ENCODE data around the gene ZNF638. TPM values are rescaled to one million over a fixed set of nuclear protein-coding genes. Genes with fewer than 3 reads are reported as not detected.

Gene ZNF638
- total and polyA plus RNA-seq, 4 donors = 24.8 to 151 (median 56.1) TPM

DNA sequence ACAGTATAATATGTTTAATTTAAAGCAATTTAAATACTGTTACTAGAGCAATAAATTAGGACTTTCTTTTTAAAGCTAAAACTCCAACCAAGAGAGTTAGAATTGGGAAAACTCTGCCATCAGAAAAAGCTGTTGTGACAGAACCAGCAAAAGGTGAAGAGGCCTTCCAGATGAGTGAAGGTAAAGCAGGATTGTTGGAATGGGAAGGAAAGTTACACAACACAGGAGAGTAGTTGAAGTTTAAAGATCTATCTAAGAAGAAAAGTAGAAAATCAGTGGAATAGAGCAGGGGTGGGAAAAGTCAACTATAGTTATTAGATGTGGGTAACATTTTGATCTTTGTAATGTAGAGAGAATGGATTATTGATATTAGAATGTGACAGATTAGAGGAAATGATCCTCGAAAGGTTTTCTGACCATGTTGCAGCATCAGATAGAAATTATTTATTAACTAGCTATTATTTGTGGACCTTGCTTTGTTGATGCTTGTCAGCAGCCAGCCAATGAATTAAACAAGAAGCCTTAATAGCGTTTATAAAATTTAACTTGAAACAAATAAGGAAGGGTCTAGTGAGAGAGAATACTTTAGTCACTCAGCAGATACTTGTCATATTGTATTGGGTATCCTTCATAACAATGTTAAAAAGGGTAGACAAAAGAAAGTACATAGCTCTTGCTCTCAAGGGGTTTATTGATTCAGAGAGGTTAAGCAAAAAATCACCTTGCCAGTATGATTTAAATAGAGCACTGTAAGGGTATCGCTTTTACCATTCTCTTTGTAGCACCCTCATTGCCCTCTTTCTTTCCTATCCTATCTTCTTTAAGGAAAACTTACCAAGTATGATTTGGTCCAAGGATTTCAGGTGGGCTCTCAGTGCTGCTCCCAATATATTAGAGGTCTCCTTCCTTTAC is 97.1 kb downstream of the ZNF638 start:
- Histone ChIP-seq H3K9ac (ENCODE audit: low read depth in 1 of 2, low read length in 2 of 2) (no peak overlapping the region), H3K4me1 (ENCODE audit: control insufficient read depth in 4 of 4, insufficient read depth in 4 of 4, low read length in 3 of 4) (peaks cover 3 to 28% (median 20%) of the 10 kb centered on the region in 4 donors), H3K4me3 (ENCODE audit: low read depth in 1 of 3, low read length in 3 of 3) (no peak overlapping the region), H3K27ac (ENCODE audit: low read depth in 1 of 2, low read length in 2 of 2) (peak overlapping the region; percentile 58 to 69), H3K9me3 (ENCODE audit: control insufficient read depth in 4 of 4, low read length in 3 of 4) (no peaks in the 10 kb centered on the region), H3K36me3 (ENCODE audit: control insufficient read depth in 4 of 4, insufficient read depth in 3 of 4, low read depth in 1 of 4, low read length in 3 of 4) (peaks cover 5 to 47% (median 29%) of the 10 kb centered on the region in 4 donors), H3K27me3 (ENCODE audit: control insufficient read depth in 4 of 4, insufficient read depth in 4 of 4, low read length in 3 of 4) (no peaks in the 10 kb centered on the region)
- 42% methylated on average over 3 of the region's 3 CpGs for WGBS
- DNase-seq (ENCODE audit: low spot score) = no peak
- TF ChIP-seq JUND (IDR thresholded peaks at IDR 0.05) (peak in 1 of 2 donors; percentile 27), YY1 (IDR thresholded peaks at IDR 0.05) (peak; percentile 39), RXRA (IDR thresholded peaks at IDR 0.05) (peak; percentile 27 to 57), GABPA (IDR thresholded peaks at IDR 0.05 in 1 of 2, conservative IDR thresholded peaks at IDR 0.05 in 1 of 2) (no peak), HNF4G (IDR thresholded peaks at IDR 0.05) (no peak), NR2F2 (IDR thresholded peaks at IDR 0.05) (peak; percentile 40), HNF4A (conservative IDR thresholded peaks at IDR 0.05) (peak; percentile 72 to 81), FOXA1 (IDR thresholded peaks at IDR 0.05) (no peak), FOXA2 (IDR thresholded peaks at IDR 0.05) (no peak), SP1 (IDR thresholded peaks at IDR 0.05) (peak; percentile 85), TAF1 (conservative IDR thresholded peaks at IDR 0.05) (peak; percentile 34), EGR1 (IDR thresholded peaks at IDR 0.05; ENCODE audit: low read depth in 2 of 2) (no peak), RAD21 (IDR thresholded peaks at IDR 0.05) (peak in 1 of 2 donors; percentile 29)
- TF ChIP-seq, protein P1, sequence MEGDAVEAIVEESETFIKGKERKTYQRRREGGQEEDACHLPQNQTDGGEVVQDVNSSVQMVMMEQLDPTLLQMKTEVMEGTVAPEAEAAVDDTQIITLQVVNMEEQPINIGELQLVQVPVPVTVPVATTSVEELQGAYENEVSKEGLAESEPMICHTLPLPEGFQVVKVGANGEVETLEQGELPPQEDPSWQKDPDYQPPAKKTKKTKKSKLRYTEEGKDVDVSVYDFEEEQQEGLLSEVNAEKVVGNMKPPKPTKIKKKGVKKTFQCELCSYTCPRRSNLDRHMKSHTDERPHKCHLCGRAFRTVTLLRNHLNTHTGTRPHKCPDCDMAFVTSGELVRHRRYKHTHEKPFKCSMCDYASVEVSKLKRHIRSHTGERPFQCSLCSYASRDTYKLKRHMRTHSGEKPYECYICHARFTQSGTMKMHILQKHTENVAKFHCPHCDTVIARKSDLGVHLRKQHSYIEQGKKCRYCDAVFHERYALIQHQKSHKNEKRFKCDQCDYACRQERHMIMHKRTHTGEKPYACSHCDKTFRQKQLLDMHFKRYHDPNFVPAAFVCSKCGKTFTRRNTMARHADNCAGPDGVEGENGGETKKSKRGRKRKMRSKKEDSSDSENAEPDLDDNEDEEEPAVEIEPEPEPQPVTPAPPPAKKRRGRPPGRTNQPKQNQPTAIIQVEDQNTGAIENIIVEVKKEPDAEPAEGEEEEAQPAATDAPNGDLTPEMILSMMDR (IDR thresholded peaks at IDR 0.05; ENCODE audit: low read depth, low read length, missing input control) = no peak
- TF ChIP-seq, protein P2, sequence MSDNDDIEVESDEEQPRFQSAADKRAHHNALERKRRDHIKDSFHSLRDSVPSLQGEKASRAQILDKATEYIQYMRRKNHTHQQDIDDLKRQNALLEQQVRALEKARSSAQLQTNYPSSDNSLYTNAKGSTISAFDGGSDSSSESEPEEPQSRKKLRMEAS (IDR thresholded peaks at IDR 0.05) = no peak
- TF ChIP-seq, protein P3, sequence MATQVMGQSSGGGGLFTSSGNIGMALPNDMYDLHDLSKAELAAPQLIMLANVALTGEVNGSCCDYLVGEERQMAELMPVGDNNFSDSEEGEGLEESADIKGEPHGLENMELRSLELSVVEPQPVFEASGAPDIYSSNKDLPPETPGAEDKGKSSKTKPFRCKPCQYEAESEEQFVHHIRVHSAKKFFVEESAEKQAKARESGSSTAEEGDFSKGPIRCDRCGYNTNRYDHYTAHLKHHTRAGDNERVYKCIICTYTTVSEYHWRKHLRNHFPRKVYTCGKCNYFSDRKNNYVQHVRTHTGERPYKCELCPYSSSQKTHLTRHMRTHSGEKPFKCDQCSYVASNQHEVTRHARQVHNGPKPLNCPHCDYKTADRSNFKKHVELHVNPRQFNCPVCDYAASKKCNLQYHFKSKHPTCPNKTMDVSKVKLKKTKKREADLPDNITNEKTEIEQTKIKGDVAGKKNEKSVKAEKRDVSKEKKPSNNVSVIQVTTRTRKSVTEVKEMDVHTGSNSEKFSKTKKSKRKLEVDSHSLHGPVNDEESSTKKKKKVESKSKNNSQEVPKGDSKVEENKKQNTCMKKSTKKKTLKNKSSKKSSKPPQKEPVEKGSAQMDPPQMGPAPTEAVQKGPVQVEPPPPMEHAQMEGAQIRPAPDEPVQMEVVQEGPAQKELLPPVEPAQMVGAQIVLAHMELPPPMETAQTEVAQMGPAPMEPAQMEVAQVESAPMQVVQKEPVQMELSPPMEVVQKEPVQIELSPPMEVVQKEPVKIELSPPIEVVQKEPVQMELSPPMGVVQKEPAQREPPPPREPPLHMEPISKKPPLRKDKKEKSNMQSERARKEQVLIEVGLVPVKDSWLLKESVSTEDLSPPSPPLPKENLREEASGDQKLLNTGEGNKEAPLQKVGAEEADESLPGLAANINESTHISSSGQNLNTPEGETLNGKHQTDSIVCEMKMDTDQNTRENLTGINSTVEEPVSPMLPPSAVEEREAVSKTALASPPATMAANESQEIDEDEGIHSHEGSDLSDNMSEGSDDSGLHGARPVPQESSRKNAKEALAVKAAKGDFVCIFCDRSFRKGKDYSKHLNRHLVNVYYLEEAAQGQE (IDR thresholded peaks at IDR 0.05) = no peak
- TF ChIP-seq, protein P4, sequence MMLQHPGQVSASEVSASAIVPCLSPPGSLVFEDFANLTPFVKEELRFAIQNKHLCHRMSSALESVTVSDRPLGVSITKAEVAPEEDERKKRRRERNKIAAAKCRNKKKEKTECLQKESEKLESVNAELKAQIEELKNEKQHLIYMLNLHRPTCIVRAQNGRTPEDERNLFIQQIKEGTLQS (IDR thresholded peaks at IDR 0.05) = peak; percentile 76
- TF ChIP-seq, protein P5, sequence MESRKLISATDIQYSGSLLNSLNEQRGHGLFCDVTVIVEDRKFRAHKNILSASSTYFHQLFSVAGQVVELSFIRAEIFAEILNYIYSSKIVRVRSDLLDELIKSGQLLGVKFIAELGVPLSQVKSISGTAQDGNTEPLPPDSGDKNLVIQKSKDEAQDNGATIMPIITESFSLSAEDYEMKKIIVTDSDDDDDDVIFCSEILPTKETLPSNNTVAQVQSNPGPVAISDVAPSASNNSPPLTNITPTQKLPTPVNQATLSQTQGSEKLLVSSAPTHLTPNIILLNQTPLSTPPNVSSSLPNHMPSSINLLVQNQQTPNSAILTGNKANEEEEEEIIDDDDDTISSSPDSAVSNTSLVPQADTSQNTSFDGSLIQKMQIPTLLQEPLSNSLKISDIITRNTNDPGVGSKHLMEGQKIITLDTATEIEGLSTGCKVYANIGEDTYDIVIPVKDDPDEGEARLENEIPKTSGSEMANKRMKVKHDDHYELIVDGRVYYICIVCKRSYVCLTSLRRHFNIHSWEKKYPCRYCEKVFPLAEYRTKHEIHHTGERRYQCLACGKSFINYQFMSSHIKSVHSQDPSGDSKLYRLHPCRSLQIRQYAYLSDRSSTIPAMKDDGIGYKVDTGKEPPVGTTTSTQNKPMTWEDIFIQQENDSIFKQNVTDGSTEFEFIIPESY (IDR thresholded peaks at IDR 0.05) = peak; percentile 29
